NCI-H526 (cell line): Measurements from ENCODE around the gene FAAP100.

Experiments
- DNase-seq, 2 experiments: peaks; one replicate each; lab custom pipeline; 2025; lab: John Stamatoyannopoulos, UW

Gene FAAP100

DNA sequence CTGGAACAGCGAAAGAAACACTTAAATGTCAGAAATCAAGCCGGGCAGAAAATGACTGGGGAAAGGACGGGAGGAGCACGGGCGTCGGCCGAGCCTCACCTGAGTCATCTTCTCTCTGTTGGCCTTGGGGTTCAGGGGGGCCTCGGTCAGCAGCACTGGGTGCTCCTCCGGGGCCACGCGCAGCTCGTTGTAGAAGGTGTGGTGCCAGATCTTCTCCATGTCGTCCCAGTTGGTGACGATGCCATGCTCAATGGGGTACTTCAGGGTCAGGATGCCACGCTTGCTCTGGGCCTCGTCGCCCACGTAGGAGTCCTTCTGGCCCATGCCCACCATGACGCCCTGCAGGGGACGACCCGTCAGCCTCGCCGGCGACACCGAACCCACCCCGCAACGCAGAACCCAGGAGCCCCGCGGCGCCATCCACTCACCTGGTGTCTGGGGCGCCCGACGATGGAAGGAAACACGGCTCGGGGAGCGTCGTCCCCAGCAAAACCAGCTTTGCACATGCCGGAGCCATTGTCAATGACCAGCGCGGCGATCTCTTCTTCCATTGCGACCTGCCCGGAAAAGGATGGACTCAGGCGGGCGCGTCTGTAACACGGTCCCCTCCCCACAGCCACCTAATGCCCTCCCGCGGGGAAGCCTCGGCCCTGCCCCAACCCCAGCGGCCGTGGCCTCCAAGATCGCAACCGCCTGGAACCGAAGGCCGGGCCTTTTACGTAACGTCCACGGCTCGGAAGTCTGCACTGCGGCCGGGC lies 40.2 kb downstream of the FAAP100 start:
- no peak for DNase-seq

DNA sequence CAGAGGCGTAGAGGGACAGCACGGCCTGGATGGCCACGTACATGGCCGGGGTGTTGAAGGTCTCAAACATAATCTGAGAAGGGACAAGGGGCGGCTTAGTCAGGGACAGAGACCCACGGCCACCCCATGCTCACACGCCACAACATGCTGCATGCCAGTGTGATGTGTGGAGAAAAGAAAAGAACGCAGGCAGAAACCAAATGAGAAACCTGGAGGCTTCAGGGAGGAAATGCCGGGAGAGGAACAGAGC lies 40.7 kb downstream of the FAAP100 start:
- no peak for DNase-seq

DNA sequence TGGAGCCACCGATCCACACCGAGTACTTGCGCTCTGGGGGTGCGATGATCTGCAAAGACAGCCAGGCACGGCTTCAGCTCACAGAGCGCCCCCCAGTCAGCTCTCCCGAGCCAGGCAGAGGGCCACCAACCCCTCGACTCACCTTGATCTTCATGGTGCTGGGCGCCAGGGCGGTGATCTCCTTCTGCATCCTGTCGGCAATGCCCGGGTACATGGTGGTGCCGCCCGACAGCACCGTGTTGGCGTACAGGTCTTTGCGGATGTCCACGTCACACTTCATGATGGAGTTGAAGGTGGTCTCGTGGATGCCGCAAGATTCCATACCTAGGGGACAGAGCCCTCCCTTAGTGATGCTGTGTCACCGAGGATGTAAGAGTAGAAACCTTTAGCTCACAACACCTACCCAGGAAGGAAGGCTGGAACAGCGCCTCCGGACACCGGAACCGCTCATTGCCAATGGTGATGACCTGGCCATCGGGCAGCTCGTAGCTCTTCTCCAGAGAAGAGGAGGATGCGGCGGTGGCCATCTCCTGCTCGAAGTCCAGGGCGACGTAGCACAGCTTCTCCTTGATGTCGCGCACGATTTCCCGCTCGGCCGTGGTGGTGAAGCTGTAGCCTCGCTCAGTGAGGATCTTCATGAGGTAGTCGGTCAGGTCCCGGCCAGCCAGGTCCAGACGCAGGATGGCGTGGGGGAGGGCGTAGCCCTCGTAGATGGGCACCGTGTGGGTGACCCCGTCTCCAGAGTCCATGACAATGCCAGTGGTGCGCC lies 41.2 kb downstream of the FAAP100 start:
- DNase-seq: peak in 1 of 2 experiments; percentile 34

DNA sequence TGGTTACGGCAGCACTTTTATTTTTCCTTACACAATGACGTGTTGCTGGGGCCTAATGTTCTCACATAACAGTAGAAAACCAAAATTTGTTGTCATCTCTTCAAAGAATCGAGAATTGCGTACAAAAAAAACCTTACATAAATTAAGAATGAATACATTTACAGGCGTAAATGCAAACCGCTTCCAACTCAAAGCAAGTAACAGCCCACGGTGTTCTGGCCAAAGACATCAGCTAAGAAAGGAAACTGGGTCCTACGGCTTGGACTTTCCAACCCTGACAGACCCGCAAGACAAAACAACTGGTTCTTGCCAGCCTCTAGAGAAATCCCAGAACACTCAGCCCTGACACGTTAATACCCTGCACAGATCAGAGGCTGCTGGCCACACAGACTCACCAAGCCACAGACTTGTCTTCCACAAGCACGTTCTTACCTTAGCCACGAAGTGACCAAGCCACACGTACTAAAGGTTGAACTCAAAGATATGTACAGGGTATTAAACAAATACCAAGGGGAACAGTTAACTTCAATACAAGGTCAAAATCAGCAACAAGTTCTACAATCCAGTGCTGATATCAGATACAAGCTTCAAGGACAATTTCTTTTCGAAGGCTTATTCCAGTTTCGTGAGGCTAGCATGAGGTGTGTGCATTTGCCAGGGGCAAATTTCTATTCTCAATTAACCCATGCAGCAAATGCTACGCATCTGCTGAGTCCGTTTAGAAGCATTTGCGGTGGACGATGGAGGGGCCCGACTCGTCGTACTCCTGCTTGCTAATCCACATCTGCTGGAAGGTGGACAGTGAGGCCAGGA lies 42.0 kb downstream of the FAAP100 start:
- no peak for DNase-seq

DNA sequence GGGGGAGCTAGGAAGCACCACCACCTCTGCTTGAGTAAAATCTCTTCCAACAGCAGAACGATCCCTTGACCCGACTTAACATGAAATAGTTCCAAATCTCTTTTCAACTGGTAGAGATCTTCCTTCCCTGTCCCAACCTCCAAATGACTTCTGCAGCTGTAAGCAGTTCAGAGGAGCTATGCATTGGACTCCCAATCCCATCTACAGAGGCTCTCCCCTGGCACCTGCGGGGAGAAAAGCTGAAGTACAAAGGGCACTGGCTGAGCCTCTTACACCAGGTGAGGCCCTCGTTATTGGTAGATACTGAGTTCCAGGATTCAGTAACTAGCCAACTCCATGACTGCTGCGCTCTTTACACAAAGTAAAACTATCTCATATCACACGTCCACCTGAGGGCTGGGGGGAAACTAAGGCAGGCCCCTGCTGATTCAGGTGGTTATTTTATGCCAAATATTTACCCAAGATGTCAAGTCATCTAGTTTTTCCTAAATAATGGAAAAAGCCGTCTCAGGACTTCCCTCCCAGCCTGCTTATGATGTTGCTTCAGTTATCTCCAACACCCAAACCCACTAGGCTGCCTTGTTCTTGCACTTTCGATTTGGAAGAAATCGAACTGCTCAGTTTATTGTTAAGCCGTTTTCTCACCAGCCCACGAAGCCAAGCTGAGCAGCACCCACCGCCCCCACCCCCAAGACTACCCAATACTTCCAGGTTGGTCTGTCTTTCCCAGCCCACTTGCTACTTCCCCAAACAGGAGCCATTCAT lies 42.8 kb downstream of the FAAP100 start:
- DNase-seq: peak in 1 of 2 experiments; percentile 51

DNA sequence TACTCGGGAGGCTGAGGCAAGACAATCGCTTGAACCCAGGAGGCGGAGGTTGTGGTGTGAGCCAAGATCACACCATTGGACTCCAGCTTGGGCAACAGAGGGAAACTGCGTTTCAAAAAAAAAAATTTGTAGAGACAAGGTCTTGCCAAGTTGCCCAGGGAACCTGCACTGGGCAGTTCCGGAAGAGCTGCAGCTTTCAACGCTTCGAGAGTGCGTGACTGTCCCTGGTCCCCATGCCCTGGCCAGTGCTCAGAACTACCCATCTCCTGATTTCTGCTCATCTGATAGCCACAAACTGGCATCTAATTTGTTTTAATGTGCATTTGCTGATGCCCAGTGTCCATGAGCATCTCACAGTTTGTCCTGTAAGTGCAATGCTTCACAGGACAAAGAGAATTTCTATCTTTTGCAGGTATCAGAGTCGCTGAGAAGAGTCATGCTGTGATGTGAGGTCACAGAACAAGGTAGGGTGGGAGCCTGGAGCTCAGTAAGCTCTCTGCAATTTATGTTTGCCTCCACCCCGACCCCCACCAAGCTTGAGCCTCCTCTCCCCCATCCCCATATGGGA lies 43.4 kb downstream of the FAAP100 start:
- DNase-seq: no peak

DNA sequence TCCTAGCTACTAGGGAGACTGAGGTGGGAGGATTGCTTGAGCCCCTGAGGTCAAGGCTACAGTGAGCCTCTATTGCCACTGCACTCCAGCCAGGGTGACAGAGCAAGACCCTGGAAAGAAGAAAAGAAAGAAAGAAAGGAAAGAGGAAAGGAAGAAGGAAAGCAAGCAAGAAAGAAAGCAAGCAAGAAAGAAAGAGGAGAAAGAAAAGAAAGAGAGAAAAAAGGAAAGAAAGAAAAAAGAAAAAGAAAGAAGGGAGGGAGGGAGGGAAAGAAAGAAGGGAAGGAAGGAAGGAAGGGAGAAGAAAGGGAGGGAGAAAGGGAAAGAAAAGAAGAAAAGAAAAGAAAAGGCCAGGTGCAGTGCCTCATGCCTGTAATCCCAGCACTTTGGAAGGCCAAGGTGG lies 48.5 kb downstream of the FAAP100 start:
- DNase-seq: no peak

DNA sequence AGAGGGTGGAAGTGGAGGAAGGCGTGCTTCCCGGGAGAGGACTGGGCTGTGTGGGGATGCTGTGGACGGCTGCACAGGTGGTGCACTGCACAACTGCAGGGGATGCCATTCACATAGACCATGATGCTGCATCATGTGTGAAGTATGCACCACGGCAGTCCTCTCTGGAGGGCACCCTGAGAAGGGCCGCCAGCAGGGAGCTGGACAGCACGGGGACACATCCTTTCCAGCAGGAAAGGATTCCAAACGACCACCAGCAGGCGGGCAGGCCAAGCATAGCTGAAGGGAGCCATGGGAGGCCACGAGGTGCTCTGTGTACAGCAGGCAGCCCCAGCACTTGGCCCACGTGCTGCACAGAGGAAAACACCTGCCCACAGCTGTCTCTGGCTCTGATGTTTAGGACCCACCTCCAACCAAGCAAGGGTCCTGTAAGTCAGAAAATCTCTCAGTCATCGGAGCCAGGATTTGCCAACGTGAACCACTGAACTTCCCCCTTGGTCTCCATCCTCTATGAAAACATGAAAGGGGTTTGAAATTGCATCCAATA lies 49.6 kb downstream of the FAAP100 start:
- DNase-seq: no peak

DNA sequence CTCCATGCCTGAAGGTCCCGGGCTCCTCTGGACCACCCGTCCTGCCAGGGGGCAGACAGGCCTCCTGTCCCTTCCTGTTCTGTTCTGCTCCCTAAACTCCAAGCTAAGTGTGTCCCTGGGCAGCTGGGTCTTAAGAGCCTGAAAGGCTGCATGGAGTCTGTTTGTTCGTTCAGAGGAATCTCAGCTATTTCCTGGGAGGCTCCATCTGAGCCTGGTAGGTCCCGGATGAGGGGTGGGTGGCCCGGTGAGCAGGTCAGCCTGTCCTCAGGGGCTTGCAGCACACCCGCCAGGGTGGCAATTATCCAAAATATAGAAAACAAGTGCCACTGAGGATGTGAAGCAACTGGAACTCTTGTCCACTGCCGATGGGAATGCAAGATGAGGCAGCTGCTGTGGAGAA lies 52.1 kb downstream of the FAAP100 start:
- DNase-seq: no peak

DNA sequence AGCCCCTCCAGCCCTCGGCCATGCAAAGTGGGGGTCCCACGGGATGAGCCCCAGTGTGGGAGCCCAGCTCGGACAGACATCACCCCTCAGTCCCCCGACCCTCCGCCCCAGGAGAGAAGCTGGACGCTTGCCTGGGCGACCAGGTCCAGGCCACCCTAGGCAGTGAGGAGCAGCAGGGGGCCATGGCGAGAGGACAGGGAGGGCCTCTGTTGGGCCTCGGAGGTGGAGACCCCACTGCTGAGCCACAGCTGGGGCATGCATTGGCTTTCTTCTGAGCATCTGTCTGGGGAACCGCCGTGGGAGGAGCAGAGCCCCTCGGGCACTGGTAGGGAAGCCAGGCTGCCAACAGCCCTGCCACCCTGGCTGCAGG lies 52.6 kb downstream of the FAAP100 start:
- no peak for DNase-seq

DNA sequence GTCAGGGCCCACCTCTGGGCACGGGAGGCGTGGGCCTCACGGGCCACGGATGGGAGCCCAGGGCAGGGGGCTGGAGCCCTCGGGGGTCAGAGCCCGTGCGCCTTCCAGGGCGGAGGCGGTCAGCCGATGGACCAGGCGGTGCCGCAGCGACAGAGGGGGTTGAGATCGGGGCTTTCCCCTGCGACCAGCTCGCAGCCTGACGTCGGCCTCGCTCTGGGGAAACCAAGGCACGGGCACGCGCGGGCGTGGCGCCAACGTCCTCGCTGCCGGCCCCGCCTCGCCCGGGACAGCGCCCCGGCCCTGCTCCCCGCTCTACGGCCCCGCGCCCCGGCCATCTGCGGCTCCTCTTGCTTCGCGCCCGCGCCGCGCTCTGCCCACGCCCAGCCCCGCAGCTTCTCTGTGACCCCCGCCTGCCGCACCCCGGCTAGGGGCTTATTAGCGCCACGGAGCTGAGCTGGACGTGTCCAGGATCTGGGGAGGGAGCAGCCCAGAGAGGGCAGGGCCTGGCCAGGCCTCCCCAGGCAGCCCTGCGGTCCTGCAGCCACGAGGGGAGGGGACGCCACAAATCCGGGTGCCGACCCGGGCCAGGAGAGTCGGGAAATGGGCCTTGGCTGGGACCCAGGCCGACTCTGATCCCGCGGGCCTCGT lies 53.1 kb downstream of the FAAP100 start:
- DNase-seq: no peak

DNA sequence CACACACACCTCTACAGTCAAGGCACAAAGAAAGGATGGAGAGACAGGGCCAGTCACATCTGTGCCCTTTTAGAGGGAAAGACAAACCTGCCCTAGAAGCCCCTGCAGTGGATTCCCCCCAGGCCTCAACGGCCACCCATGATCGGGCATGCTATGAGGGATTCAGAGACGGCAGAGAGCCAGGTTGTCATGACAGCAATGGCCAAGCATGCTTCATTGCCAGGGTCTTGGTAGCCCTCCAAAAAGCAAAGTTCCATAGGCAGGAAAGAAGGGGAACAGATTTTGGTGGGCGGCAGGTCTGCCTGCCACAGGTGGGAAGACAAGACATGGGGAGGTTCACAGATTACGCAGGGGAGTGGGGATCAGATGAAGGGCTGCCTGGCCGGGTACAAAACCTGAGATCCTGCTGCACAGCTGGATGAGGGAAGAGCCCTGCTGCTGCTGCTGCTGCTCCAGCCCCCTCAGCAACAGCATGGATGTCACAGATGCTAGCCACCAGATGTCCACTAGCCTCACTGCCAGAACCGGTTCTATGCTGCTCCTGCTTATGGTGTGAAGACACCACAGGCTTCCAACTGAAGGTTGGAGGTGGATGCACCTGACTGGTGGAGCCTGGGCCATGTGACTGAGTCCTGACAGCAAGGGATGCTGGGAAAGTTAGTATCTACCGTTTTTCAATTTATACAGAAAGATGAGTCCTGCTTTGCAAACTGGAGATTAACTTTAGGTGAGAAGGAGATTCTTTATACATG lies 57.4 kb downstream of the FAAP100 start:
- DNase-seq: peak; percentile 40 to 72

DNA sequence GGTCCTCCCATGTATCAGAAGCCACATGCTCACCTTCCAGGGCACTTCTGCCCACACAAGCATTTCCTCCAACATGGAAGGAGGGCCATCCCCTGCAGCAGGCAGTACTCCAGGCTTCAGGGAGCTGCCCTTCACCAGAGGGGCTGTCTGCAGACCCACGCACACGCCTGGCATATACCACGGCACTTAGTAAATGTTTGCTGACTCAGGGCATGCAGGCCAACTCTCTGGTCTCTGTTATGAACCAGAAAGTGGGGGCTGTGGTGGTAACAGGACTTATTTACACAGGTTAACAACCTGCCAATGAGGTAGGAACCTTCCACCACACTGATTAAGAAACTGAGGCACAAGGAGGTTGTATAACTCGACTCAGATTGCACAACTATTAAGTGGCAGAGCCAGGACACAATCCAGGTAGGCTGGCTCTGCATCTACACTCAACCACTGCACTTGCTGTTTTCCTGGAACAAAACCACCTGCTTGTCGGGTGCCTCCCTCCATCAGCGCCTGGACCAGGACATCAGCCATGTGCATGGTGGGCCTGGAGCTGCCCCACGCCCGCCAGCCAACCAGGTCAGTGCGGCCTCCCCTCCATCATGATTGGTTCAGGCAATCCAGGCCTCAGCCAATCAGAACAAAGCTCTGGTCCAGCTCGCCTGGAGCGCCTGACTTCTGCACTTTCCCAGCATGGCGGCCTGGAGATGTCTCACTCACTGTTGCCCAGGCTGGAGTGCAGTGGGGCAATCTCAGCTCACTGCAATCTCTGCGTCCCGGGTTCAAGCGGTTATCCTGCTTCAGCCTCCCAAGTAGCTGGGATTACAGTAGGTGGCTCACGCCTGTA lies 58.7 kb downstream of the FAAP100 start:
- DNase-seq: no peak

DNA sequence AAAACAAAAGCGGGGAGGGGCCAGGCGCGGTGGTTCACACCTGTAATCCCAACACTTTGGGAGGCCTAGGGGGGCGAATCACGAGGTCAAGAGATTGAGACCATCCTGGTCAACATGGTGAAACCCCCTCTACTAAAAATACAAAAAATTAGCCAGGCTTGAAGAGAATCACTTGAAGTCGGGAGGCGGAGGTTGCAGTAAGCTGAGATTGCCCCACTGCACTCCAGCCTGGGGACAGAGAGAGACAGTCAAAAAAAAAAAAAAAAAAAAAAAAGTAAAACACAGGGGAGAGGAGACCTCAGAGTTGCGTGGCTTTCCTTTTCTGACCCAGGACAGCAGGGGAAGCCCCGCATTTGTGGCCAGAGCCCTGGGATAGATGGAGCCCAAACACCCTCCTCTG lies 59.4 kb downstream of the FAAP100 start:
- DNase-seq: no peak

DNA sequence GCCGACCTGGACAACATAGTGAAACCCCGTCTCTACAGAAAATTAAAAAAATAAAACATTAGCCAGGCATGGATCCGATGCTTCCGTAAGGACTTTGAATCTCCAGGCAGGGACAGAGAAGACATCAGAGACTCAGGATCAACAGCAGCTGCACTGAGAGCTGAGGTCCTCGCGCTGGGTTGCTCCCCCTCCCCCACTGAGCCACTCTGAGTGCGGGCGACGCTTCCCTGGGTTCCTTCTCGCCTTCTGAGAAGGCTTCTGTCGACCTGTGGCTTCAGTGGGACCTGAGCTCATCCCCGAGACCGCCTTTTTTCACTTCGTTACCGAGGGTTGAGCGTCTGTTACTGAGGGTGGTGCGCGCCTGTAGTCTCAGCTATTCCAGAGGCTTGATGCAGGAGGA lies 60.0 kb downstream of the FAAP100 start:
- no peak for DNase-seq

DNA sequence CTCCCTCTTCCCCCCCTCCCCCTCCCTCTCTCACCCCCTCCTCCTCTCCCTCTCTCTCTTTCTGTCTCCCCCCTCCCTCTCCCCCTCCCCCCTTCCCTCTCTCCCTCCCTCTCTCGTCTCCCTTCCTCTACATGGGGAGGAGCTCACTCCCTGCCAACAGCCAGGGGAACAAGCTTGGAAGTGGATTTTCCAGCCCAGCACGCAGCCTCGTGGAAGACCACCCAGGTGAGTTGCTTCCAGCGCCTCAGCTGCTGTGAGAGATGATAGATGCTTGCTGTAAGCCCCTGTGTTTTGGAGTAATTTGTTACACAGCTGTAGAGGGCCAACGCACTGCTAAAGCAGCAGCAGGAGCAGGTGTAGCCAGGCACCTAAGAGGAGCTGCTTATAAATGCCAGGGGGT lies 60.4 kb downstream of the FAAP100 start:
- DNase-seq: no peak

DNA sequence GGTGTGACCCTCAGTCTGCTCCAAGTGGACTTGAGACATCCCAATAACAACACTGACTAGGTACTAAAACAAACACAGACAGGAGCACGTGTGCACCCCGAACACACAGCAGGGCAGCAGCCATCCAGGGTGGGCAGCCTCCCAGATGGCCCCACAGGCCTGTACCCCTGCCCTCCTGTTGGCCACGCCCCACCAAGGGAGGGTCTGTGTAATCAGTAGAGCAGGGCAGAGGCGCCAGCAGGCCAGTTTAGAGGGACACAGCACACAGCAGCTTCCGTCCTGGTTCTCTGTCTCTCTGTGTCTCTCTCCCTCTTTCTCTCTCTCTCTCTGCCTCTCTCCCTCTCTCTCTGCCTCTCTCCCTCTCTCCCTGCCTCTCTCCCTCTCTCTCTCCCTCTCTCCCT lies 61.0 kb downstream of the FAAP100 start:
- DNase-seq: peak in 1 of 2 experiments; percentile 29

DNA sequence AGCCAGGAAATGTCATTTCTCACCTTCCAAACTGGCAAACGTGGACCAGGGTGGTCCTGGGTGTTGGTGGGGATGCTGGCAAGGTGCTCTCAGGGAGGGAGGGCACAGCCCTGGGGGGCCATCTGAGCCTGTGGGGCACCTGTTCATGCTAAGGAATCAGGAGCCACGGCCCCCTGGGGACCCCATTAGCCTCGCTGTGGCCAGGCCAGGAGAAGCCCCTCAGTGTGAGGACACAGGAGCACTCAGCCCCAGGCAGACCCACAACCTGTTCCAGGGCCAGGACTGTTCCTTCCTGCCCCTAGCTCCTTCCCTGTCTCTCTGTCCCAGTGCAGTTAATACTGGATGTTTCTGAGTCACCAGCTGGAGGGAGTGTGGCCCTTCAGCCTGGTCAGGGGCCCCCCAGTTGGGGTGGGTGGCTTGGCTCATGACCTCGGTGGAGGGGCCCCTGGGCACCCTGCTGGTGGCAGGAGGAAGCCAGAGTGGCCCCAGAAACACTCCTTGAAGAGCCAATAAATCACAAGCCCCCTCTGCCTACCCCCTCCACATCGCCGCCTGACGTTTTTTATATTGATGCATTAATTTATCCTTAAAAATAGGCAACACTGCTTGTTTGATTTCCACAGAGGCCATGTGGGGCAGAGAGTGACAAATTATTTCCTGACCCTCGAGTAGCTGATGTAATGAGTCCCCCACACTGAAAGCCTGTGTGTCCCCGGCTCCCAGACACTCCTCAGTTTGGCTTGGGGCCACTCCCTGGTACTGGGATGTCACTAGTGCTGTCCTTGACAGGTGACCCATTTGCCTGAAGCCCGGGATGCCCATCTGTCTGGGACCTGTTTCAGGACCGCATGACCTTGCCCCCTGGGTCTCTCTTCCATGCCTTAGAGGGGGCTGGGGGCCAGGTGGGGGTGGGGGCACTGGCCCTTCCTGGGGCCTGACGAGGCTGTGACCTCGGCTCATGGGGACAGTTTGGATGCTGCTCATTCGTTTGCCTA lies 61.9 kb downstream of the FAAP100 start:
- DNase-seq: no peak
